Superior temporal gyrus (tissue), 1 donor: ENCODE measurements around the gene HYCC2.
A peak's percentile ranks its signal among the peaks of the same experiment; 100 is the strongest.
"Not testable (repeated sequence)": the region's sequence is repeated elsewhere in the genome, so short reads cannot be mapped to it uniquely, and the experiment has no call there.

Source experiments
- DNase-seq: peaks from one replicate; pipeline ENCODE4 v3.0.0-alpha.2; 2016; ENCODE audit errors: extremely low spot score

Gene HYCC2

GRCh38 chr2:201072201-201072530 lies 695 bp upstream of the HYCC2 start:
- DNase-seq = no peak

GRCh38 chr2:201070948-201071478 lies 458 bp downstream of the HYCC2 start:
- peak; percentile 47 for DNase-seq

- DNase-seq = no peak
Observed at GRCh38 chr2:201064797-201065329, 6.6 kb downstream of the HYCC2 start.

- DNase-seq = not testable (repeated sequence)
Observed at GRCh38 chr2:201063516-201063915, 8.0 kb downstream of the HYCC2 start.

- no peak for DNase-seq
Observed at GRCh38 chr2:201059961-201060755, 11.3 kb downstream of the HYCC2 start.

GRCh38 chr2:201058914-201059313 lies 12.6 kb downstream of the HYCC2 start:
- DNase-seq = no peak

- no peak for DNase-seq
Observed at GRCh38 chr2:201057715-201058248, 13.7 kb downstream of the HYCC2 start.

GRCh38 chr2:201057087-201057521 lies 14.4 kb downstream of the HYCC2 start:
- peak; percentile 29 for DNase-seq

GRCh38 chr2:201049455-201049854 lies 22.0 kb downstream of the HYCC2 start:
- DNase-seq = no peak

GRCh38 chr2:201046881-201047280 lies 24.6 kb downstream of the HYCC2 start:
- DNase-seq = no peak

GRCh38 chr2:201043050-201043449 lies 28.4 kb downstream of the HYCC2 start:
- DNase-seq = not testable (repeated sequence)

- not testable (repeated sequence) for DNase-seq
Observed at GRCh38 chr2:201042451-201042850, 29.0 kb downstream of the HYCC2 start.

- DNase-seq = no peak
Observed at GRCh38 chr2:201040867-201041628, 30.4 kb downstream of the HYCC2 start.

GRCh38 chr2:201038855-201039254 lies 32.6 kb downstream of the HYCC2 start:
- DNase-seq = no peak

GRCh38 chr2:201038361-201038760 lies 33.1 kb downstream of the HYCC2 start:
- not testable (repeated sequence) for DNase-seq

- DNase-seq = not testable (repeated sequence)
Observed at GRCh38 chr2:201034355-201034754, 37.1 kb downstream of the HYCC2 start.

- DNase-seq = no peak
Observed at GRCh38 chr2:201024518-201024917, 47.0 kb downstream of the HYCC2 start.

- DNase-seq = no peak
Observed at GRCh38 chr2:201021914-201022313, 49.6 kb downstream of the HYCC2 start.
